Measurements from ENCODE around the gene CPZ.
"Not testable (repeated sequence)": the region's sequence is repeated elsewhere in the genome, so short reads cannot be mapped to it uniquely, and the experiment has no call there.

Gene CPZ

GRCh38 chr4:8653326-8654000 is 60.9 kb downstream of the CPZ start:
- DNase-seq (ENCODE audit: low read depth) = no peak

GRCh38 chr4:8654139-8654538 is 61.6 kb downstream of the CPZ start:
- DNase-seq (ENCODE audit: low read depth) = not testable (repeated sequence)

GRCh38 chr4:8655411-8656184 is 63.0 kb downstream of the CPZ start:
- DNase-seq (ENCODE audit: low read depth) = no peak

GRCh38 chr4:8656185-8656517 is 63.6 kb downstream of the CPZ start:
- no peak for DNase-seq (ENCODE audit: low read depth)

GRCh38 chr4:8656711-8657380 is 64.3 kb downstream of the CPZ start:
- DNase-seq (ENCODE audit: low read depth) = no peak

GRCh38 chr4:8657381-8658088 is 65.0 kb downstream of the CPZ start:
- DNase-seq (ENCODE audit: low read depth) = no peak

GRCh38 chr4:8662776-8663175 is 70.2 kb downstream of the CPZ start:
- no peak for DNase-seq (ENCODE audit: low read depth)

GRCh38 chr4:8664031-8664805 is 71.7 kb downstream of the CPZ start:
- no peak for DNase-seq (ENCODE audit: low read depth)

- no peak for DNase-seq (ENCODE audit: low read depth)
These were observed 72.4 kb downstream of the CPZ start for GRCh38 chr4:8664976-8665375.

- no peak for DNase-seq (ENCODE audit: low read depth)
These were observed 73.1 kb downstream of the CPZ start for GRCh38 chr4:8665406-8666360.

- DNase-seq (ENCODE audit: low read depth) = no peak
These were observed 74.0 kb downstream of the CPZ start for GRCh38 chr4:8666581-8666980.
